GM10266 (cell line): ENCODE data around the gene RCOR2.
A peak's percentile ranks its signal among the peaks of the same experiment; 100 is the strongest.
"Not testable (repeated sequence)": the region's sequence is repeated elsewhere in the genome, so short reads cannot be mapped to it uniquely, and the experiment has no call there.

Experiments used
- DNase-seq: peaks from one replicate; pipeline ENCODE4 v3.0.0; 2012; ENCODE audit errors: extremely low spot score
- TF ChIP-seq, protein P1 (sequence below): IDR thresholded peaks from 2 replicates; pipeline ENCODE4 v1.5.1; 2012; ENCODE audit warnings: mild to moderate bottlenecking, low read depth; ENCODE audit not compliant: control insufficient read depth, insufficient read depth; ENCODE audit errors: missing control alignments

Gene RCOR2

DNA sequence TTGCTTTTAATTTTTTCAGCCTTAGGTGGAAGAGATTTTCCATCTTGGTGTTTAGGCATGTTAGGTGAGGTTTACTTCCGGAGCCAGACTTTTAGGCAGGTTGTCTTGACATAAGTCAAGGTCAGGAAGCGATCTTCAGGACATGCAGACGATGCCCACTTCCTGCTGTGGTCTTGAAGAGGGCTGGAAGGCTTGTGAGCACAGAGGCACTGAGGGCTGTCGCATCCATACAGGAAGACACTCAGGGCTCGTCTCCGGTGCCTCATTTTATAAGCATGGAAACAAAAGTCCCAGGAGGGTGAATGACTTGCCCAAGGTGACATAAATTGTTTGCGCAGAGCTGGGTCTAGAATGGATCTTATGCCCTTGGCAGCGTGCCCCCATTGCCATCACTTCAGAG, 47.3 kb downstream of the RCOR2 start:
- DNase-seq = no peak
- TF ChIP-seq, protein P1, sequence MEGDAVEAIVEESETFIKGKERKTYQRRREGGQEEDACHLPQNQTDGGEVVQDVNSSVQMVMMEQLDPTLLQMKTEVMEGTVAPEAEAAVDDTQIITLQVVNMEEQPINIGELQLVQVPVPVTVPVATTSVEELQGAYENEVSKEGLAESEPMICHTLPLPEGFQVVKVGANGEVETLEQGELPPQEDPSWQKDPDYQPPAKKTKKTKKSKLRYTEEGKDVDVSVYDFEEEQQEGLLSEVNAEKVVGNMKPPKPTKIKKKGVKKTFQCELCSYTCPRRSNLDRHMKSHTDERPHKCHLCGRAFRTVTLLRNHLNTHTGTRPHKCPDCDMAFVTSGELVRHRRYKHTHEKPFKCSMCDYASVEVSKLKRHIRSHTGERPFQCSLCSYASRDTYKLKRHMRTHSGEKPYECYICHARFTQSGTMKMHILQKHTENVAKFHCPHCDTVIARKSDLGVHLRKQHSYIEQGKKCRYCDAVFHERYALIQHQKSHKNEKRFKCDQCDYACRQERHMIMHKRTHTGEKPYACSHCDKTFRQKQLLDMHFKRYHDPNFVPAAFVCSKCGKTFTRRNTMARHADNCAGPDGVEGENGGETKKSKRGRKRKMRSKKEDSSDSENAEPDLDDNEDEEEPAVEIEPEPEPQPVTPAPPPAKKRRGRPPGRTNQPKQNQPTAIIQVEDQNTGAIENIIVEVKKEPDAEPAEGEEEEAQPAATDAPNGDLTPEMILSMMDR = no peak

- TF ChIP-seq, protein P1 = no peak
- no peak for DNase-seq
Observed at GRCh38 chr11:63869171-63869591, 47.8 kb downstream of the RCOR2 start.

GRCh38 chr11:63868399-63869064, 48.4 kb downstream of the RCOR2 start:
- DNase-seq = no peak
- TF ChIP-seq, protein P1 = no peak

DNA sequence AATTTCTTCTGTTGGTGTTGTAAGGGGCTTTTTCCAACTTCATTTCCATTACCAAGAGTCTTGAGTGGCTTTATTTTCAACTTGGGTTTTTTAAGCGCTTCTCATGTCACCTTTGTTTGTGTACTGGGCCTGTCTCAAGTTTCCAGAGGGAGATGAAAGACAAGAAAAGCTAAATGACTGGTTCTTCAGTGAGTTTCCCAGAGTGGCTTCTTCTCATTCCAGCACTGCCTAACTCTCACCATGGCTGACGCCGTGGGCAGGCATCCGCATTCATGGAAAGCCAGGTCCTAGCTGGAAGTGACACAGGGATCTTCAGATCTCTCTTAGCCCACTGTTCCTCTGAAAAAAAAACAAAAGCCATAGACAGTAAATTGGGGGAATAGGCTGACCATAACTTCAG, 49.5 kb downstream of the RCOR2 start:
- no peak for DNase-seq
- TF ChIP-seq, protein P1 = no peak

GRCh38 chr11:63866211-63866610, 50.8 kb downstream of the RCOR2 start:
- DNase-seq = peak; percentile 81
- TF ChIP-seq, protein P1 = no peak

GRCh38 chr11:63863620-63864019, 53.3 kb downstream of the RCOR2 start:
- DNase-seq = not testable (repeated sequence)

- TF ChIP-seq, protein P1 = no peak
- no peak for DNase-seq
Observed at GRCh38 chr11:63862923-63863322, 54.0 kb downstream of the RCOR2 start.
